Activated CD4-positive, alpha-beta T cell treated with anti-CD3 and anti-CD28 coated beads, Interleukin-2, amount 10 ng/mL, durations not matched to agents 24 days and 14 days (primary cell): Measurements from ENCODE around the gene SERPINI1. TPM values are rescaled to one million over a fixed set of nuclear protein-coding genes. Genes with fewer than 3 reads are reported as not detected.

Experiments
- DNase-seq: peaks from one replicate; pipeline ENCODE4 v3.0.0; 2022
- H3K27ac Mint-ChIP-seq: one replicate; pipeline ENCODE4 v1.8.0; 2022; ENCODE audit warnings: mild to moderate bottlenecking, mixed read lengths
- H3K27me3 Mint-ChIP-seq: one replicate; pipeline ENCODE4 v1.8.0; 2022; ENCODE audit warnings: mixed read lengths
- H3K36me3 Mint-ChIP-seq: one replicate; pipeline ENCODE4 v1.8.0; 2022; ENCODE audit warnings: low read depth, mild to moderate bottlenecking, mixed read lengths
- H3K4me1 Mint-ChIP-seq: one replicate; pipeline ENCODE4 v1.8.0; 2021; ENCODE audit warnings: mixed read lengths
- H3K4me3 Mint-ChIP-seq: one replicate; pipeline ENCODE4 v1.8.0; 2022; ENCODE audit warnings: mild to moderate bottlenecking, moderate library complexity, mixed read lengths
- H3K9me3 Mint-ChIP-seq: one replicate; pipeline ENCODE4 v1.8.0; 2021; ENCODE audit warnings: mixed read lengths
- intact Hi-C: fragments of 100-400 bp; cut with micrococcal nuclease; formaldehyde crosslinking; loops from one replicate; pipeline ENCODE4 v1.15.1; 2023
- total RNA-seq: library from RNA; stranded (reverse); gene quantifications from 2 replicates; pipeline ENCODE4 v1.2.3, GENCODE V29; 2022

Gene SERPINI1
- total RNA-seq, 1 donor from 2014 or later = 0.49 TPM

DNA sequence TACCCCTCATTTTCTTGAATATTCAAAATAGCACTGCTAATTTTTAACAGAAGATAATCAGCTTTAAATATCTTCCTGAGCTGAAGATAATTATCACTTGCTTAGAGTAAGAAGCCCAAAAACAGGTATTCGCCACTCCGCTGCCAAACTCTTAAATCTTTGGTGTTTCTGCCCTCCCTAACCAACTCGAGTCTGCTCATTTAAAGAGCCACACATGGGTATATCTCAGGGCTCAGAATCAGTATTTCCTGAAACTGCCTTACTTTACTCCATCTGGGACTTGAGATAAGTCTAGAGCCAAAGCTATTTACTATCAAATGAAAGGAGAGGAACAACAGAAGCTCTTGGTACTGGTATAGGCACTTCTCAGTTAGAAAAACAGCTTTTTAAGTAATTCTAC is 11.6 kb upstream of the SERPINI1 start:
- no peak overlapping the region for H3K4me3 Mint-ChIP-seq
- H3K9me3 Mint-ChIP-seq = no peaks in the 10 kb centered on the region
- H3K27me3 Mint-ChIP-seq = no peaks in the 10 kb centered on the region
- peaks cover 22% of the 10 kb centered on the region for H3K36me3 Mint-ChIP-seq
- no peak overlapping the region for H3K27ac Mint-ChIP-seq
- no peak for DNase-seq
- peaks cover 23% of the 10 kb centered on the region for H3K4me1 Mint-ChIP-seq
- intact Hi-C loops = no loop called here

DNA sequence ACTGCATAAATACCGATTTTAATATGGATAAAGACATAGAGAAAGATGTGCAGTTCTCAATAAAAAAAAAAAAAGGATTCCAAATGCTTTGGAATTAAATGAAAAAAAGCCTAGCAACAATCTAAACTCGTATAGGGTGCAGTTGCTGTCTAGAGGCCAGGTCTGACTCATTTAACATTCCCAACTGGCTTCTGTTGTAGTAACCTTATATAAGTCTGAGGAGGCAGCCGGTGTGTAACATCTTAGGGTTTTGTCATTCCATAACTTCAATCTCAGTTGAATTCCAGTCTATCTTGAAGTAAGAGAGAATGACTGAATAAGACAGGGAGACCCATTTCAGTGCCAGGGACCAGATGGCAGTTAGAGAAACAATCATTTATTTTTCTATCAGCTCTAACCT is 7.3 kb upstream of the SERPINI1 start:
- peaks cover 34% of the 10 kb centered on the region for H3K4me1 Mint-ChIP-seq
- no peaks in the 10 kb centered on the region for H3K27me3 Mint-ChIP-seq
- no peak overlapping the region for H3K27ac Mint-ChIP-seq
- intact Hi-C loops = no loop called here
- H3K36me3 Mint-ChIP-seq = peaks cover 9% of the 10 kb centered on the region
- H3K4me3 Mint-ChIP-seq = no peak overlapping the region
- DNase-seq = no peak
- H3K9me3 Mint-ChIP-seq = no peaks in the 10 kb centered on the region

GRCh38 chr3:167728632-167729323 is 6.7 kb upstream of the SERPINI1 start:
- Mint-ChIP-seq H3K36me3 (peaks cover 8% of the 10 kb centered on the region), H3K9me3 (no peaks in the 10 kb centered on the region), H3K27ac (no peak overlapping the region), H3K4me1 (peaks cover 36% of the 10 kb centered on the region), H3K4me3 (no peak overlapping the region), H3K27me3 (no peaks in the 10 kb centered on the region)
- intact Hi-C loops = no loop called here
- DNase-seq = no peak

- Mint-ChIP-seq H3K27me3 (no peaks in the 10 kb centered on the region), H3K9me3 (no peaks in the 10 kb centered on the region), H3K4me1 (peaks cover 34% of the 10 kb centered on the region), H3K27ac (no peak overlapping the region), H3K4me3 (no peak overlapping the region), H3K36me3 (peaks cover 8% of the 10 kb centered on the region)
- intact Hi-C loops = no loop called here
- DNase-seq = no peak
These were observed 5.9 kb upstream of the SERPINI1 start for GRCh38 chr3:167729591-167729990.

- no peak overlapping the region for H3K27ac Mint-ChIP-seq
- intact Hi-C loops = loop anchor here (5.0 to 10.0 kb wide), 2 partner anchors 291 to 1933 kb away; partner anchors contain the start of gene MECOM
- H3K27me3 Mint-ChIP-seq = no peaks in the 10 kb centered on the region
- peak overlapping the region; percentile 5 for H3K4me3 Mint-ChIP-seq
- H3K4me1 Mint-ChIP-seq = peaks cover 33% of the 10 kb centered on the region
- H3K9me3 Mint-ChIP-seq = no peaks in the 10 kb centered on the region
- DNase-seq = no peak
- peaks cover 8% of the 10 kb centered on the region for H3K36me3 Mint-ChIP-seq
These were observed 4.1 kb upstream of the SERPINI1 start for GRCh38 chr3:167731393-167731792.

- H3K9me3 Mint-ChIP-seq = no peaks in the 10 kb centered on the region
- DNase-seq = no peak
- H3K27ac Mint-ChIP-seq = no peak overlapping the region
- peaks cover 32% of the 10 kb centered on the region for H3K4me1 Mint-ChIP-seq
- H3K4me3 Mint-ChIP-seq = peak overlapping the region; percentile 28
- H3K36me3 Mint-ChIP-seq = peaks cover 8% of the 10 kb centered on the region
- intact Hi-C loops = loop anchor here (5.0 to 10.0 kb wide), 2 partner anchors 290 to 1932 kb away; partner anchors contain the start of gene MECOM
- H3K27me3 Mint-ChIP-seq = peaks cover 2% of the 10 kb centered on the region
These were observed 3.0 kb upstream of the SERPINI1 start for GRCh38 chr3:167732313-167733065.

GRCh38 chr3:167733961-167734497 is 1.5 kb upstream of the SERPINI1 start:
- Mint-ChIP-seq H3K27ac (no peak overlapping the region), H3K4me3 (no peak overlapping the region), H3K4me1 (peaks cover 25% of the 10 kb centered on the region), H3K27me3 (peaks cover 7% of the 10 kb centered on the region), H3K36me3 (peaks cover 8% of the 10 kb centered on the region), H3K9me3 (no peaks in the 10 kb centered on the region)
- intact Hi-C loops = loop anchor here (1.0 to 10.0 kb wide), 4 partner anchors 43 to 1931 kb away; partner anchors contain the start of genes GOLIM4 and MECOM
- DNase-seq = no peak

DNA sequence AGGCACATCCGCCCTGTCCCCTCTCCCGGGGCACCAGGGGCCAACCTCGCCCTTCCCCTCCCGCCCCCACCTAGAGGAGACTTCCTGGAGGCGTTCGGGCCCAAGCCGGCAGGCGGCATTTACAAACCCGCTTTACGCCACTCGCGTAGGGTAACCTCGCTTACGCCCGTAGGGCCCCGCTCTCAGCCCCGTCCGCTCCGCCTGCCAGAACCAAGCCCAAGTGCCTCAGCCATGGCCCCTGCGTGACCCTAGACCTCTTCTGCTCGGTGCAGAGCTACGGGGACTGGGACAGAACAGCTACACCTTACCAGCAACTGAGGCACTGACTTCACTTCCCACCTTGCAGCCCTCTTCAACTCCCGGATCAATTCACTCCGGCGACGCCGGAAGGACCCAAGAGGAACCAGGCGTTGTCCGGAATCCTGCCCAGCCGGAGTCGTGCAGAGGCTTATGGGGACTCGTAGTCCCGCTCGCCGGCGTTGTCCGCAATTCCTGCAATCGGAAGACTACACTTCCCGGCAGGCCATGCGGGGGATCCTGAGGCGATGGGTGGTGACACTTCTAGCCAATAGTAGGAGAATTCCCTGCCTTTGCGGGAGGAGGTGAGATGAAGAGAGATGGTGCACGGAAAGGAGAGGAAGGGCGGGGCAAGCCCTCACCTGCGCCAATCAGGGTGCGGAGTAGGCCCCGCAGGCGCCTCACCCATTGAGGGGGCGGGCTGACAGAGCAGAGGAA is 856 bp upstream of the SERPINI1 start, which contains the start of gene PDCD10:
TSS of gene PDCD10 (minus strand) at position 395 of the 735 bp plus-strand sequence. CDS start 14,735 bp downstream, outside the sequence.
- Mint-ChIP-seq H3K27me3 (peaks cover 7% of the 10 kb centered on the region), H3K9me3 (no peaks in the 10 kb centered on the region), H3K4me3 (no peak within 1 kb of the TSS), H3K36me3 (peaks cover 8% of the 10 kb centered on the region), H3K27ac (no peak within 1 kb of the TSS), H3K4me1 (peaks cover 28% of the 10 kb centered on the region)
- intact Hi-C loops = loop anchor here (1.0 to 10.0 kb wide), 6 partner anchors 43 to 1930 kb away; partner anchors contain the start of genes GOLIM4, MECOM and ZBBX
- DNase-seq = peak; percentile 99

DNA sequence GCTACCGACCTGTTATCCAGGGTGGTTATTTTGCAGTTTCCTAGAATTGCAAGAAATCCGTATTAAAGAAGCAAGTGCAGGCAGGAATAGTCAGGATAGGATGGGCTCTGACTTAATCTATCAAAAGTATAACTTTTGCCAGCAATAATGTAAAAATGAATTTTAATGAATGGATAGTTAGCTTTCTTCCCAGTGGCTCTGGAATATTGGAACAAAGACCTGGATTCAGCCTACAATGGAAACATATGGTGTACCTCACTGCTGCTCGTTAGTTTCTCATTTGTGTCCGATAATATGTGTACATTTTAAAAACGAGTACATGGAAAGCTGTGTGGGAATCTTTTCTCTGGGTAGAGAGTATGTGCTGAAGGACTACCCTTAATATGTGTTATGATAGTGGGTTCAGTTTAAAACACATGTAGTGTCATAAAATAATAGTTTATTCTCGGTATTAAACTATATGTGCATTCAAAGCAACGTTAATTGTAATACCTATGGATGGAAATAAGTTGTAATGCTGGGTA is 805 bp downstream of the SERPINI1 start:
- H3K4me1 Mint-ChIP-seq = peaks cover 28% of the 10 kb centered on the region
- H3K36me3 Mint-ChIP-seq = peaks cover 8% of the 10 kb centered on the region
- no peak for DNase-seq
- H3K9me3 Mint-ChIP-seq = no peaks in the 10 kb centered on the region
- no peak overlapping the region for H3K27ac Mint-ChIP-seq
- intact Hi-C loops = loop anchor here (5.0 to 10.0 kb wide), 2 partner anchors 146 to 1928 kb away; partner anchors contain the start of gene MECOM
- no peak overlapping the region for H3K4me3 Mint-ChIP-seq
- H3K27me3 Mint-ChIP-seq = peaks cover 7% of the 10 kb centered on the region

GRCh38 chr3:167736997-167737396 is 1.5 kb downstream of the SERPINI1 start:
- Mint-ChIP-seq H3K36me3 (peaks cover 5% of the 10 kb centered on the region), H3K4me3 (no peak overlapping the region), H3K4me1 (peaks cover 21% of the 10 kb centered on the region), H3K27me3 (peaks cover 7% of the 10 kb centered on the region), H3K9me3 (no peaks in the 10 kb centered on the region), H3K27ac (no peak overlapping the region)
- intact Hi-C loops = loop anchor here (5.0 to 10.0 kb wide), 2 partner anchors 145 to 1928 kb away; partner anchors contain the start of gene MECOM
- no peak for DNase-seq

DNA sequence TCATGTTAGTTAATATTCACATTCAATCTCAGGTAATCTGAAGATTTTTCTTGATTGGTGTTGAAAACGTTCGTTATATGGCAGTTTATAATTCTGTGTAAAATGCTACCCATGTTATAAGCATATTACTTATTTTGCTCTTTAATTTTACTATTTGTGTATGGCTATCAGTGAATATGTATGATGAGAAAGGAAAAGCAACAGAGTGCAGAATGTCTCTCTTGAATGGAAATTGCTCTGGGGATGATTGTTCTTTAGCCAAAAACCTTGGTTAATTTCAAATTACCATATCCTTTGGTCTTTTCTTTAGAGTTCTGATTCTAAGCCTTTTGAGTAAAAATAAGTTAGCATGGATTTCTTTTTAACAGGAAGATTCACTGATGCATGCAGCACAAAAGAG is 2.5 kb downstream of the SERPINI1 start:
- intact Hi-C loops = loop anchor here (5.0 to 10.0 kb wide), 2 partner anchors 144 to 1927 kb away; partner anchors contain the start of gene MECOM
- no peaks in the 10 kb centered on the region for H3K9me3 Mint-ChIP-seq
- H3K27ac Mint-ChIP-seq = no peak overlapping the region
- peaks cover 12% of the 10 kb centered on the region for H3K4me1 Mint-ChIP-seq
- H3K4me3 Mint-ChIP-seq = no peak overlapping the region
- peaks cover 7% of the 10 kb centered on the region for H3K27me3 Mint-ChIP-seq
- no peaks in the 10 kb centered on the region for H3K36me3 Mint-ChIP-seq
- no peak for DNase-seq

DNA sequence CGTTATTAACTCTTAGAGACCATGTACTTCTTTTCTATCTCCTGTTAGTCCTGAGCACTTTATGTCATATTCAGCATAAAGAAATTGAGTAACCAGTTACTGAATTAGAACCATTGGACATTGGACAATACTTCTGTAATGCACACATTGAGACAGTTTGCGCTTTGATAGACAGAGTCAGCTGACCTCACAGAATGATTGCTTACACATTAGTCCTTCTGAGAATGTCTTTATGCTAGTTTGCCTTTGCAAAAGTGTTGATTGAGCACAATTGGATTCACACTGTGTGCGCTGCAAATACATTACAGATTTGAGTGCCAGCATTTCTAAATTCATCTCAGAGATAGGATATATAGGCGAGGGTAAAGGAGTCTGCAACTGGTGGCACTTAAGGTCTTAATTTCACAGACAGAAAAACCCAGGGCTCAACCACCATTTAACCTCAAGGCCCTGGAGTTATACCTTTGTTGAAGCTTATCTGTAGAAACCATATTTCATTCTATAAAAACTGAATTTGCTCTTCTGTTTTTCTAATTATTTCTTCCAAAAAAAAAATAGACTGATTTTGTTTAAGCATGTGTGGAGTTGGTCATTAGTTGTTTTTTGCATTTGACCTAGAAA is 3.8 kb downstream of the SERPINI1 start:
- no peak for DNase-seq
- Mint-ChIP-seq H3K4me3 (no peak overlapping the region), H3K36me3 (no peaks in the 10 kb centered on the region), H3K27ac (no peak overlapping the region), H3K4me1 (peaks cover 8% of the 10 kb centered on the region), H3K27me3 (peaks cover 7% of the 10 kb centered on the region), H3K9me3 (no peaks in the 10 kb centered on the region)
- intact Hi-C loops = loop anchor here (5.0 to 10.0 kb wide), 2 partner anchors 143 to 1926 kb away; partner anchors contain the start of gene MECOM
